ENCODE data around the gene CCZ1.
"Not testable (repeated sequence)": the region's sequence is repeated elsewhere in the genome, so short reads cannot be mapped to it uniquely, and the experiment has no call there.

Gene CCZ1

GRCh38 chr7:5869691-5870090 is 28.8 kb upstream of the CCZ1 start:
- no peak overlapping the region for H3K4me3 ChIP-seq
- no peak for DNase-seq (ENCODE audit: low spot score)

DNA sequence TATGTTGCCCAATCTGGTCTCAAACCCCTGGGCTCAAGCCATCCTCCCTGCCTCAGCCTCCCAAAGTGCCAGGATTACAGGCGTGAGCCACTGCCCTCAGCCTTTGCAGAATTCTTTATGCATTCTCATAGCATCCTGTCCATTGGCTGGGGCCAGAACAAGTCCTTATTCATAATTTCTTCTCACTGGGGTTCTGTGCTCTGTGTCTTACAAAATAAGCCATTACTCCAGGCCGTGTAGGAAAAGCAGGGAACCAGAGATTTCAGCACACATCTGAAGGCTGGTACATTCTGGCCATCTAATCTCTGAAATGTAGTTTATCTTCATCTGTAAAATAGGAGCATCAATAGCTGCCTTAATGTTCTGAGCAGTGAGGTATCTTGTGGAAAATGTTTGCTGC is 28.2 kb upstream of the CCZ1 start:
- no peak for TF ChIP-seq CTCF (IDR thresholded peaks at IDR 0.05)
- no peak overlapping the region for H3K27ac ChIP-seq
- no peak for DNase-seq (ENCODE audit: low spot score)
- H3K4me3 ChIP-seq: no peak overlapping the region

More at GRCh38 chr7:5869691-5870090, 28.8 kb upstream of the CCZ1 start:
- H3K27ac ChIP-seq: no peak overlapping the region
- no peak for TF ChIP-seq CTCF (IDR thresholded peaks at IDR 0.05)

- Histone ChIP-seq H3K27ac (no peak overlapping the region), H3K4me3 (no peak overlapping the region)
- no peak for TF ChIP-seq CTCF (IDR thresholded peaks at IDR 0.05)
- no peak for DNase-seq (ENCODE audit: low spot score)
Measured at GRCh38 chr7:5872326-5872725, 26.2 kb upstream of the CCZ1 start.

- H3K27ac ChIP-seq; H3K4me3 ChIP-seq; DNase-seq (ENCODE audit: low spot score): not testable (repeated sequence)
Measured at GRCh38 chr7:5879591-5879990, 18.9 kb upstream of the CCZ1 start.

DNA sequence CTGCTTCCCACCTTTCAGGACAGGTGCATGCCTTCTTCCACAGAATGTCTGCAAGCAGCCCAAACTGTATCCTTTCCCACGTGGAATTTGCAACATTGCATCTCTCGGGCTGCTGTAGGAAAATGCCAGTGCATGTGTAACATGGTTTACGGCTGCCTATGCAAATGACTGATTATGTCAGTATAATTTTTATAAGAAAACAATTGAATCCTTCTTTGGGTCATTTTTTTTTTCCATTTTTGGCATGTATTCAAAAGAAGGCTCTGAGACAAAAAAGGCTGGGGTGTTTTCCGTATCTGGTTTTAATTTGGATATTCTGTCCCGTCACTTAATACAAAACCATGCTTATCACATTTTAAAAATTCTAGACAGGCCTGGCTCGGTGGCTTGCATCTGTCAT is 18.4 kb upstream of the CCZ1 start:
- not testable (repeated sequence) for DNase-seq (ENCODE audit: low spot score); H3K4me3 ChIP-seq

GRCh38 chr7:5884431-5884830 is 14.1 kb upstream of the CCZ1 start:
- not testable (repeated sequence) for H3K4me3 ChIP-seq; DNase-seq (ENCODE audit: low spot score); H3K27ac ChIP-seq

More for the DNA sequence above, 18.4 kb upstream of the CCZ1 start:
- H3K27ac ChIP-seq: not testable (repeated sequence)

- not testable (repeated sequence) for H3K27ac ChIP-seq; H3K4me3 ChIP-seq; DNase-seq (ENCODE audit: low spot score)
Measured at GRCh38 chr7:5888021-5888420, 10.5 kb upstream of the CCZ1 start.

- H3K4me3 ChIP-seq; H3K27ac ChIP-seq; DNase-seq (ENCODE audit: low spot score): not testable (repeated sequence)
Measured at GRCh38 chr7:5890244-5890643, 8.3 kb upstream of the CCZ1 start.

DNA sequence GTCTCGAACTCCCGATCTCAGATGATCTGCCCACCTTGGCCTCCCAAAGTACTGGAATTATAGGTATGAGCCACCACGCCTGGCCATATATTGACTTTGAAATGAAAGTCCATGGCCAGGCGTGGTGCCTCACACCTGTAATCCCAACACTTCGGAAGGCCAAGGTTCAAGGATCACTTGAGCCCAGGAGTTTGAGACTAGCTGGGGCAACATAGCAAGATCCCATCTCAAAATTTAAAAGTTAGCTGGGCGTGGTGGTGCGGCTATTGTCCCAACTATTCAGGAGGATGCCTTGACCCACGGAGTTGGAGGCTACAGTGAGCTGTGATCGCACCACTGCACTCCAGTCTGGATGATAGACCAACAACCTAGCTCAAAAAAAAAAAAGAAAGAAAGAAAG is 6.0 kb upstream of the CCZ1 start:
- DNase-seq (ENCODE audit: low spot score): no peak
- H3K4me3 ChIP-seq: no peak overlapping the region
- no peak for TF ChIP-seq CTCF (IDR thresholded peaks at IDR 0.05)
- H3K27ac ChIP-seq: no peak overlapping the region

DNA sequence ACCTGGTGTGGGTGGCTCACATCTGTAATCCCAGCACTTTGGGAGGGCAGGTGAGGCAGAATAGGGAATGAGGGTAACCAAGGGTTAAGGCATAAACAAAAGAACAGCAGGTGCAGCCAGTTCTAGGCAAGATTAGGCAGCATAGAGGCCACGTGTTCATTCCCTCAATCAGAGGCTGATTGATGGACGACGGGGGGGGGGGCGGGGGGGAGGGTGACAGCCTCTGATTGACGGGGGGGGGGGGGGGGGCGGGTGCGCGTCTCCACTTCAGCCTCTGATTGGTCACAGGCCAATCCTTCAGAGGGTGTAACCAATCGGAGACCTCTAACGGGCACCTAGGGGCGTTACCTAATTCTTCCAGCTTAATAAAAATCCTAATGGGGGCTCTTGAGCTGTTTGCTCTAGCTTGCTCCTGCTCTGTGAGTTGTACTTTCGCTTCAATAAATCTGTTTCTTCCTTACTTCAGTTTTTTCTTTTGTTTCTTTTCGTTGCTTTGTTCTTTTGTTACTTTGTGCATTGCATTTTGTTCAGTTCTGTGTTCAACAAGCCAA is 1.1 kb upstream of the CCZ1 start:
- not testable (repeated sequence) for H3K27ac ChIP-seq; DNase-seq (ENCODE audit: low spot score); H3K4me3 ChIP-seq

GRCh38 chr7:5903002-5903401 is 4.5 kb downstream of the CCZ1 start:
- not testable (repeated sequence) for DNase-seq (ENCODE audit: low spot score); H3K4me3 ChIP-seq; H3K27ac ChIP-seq

DNA sequence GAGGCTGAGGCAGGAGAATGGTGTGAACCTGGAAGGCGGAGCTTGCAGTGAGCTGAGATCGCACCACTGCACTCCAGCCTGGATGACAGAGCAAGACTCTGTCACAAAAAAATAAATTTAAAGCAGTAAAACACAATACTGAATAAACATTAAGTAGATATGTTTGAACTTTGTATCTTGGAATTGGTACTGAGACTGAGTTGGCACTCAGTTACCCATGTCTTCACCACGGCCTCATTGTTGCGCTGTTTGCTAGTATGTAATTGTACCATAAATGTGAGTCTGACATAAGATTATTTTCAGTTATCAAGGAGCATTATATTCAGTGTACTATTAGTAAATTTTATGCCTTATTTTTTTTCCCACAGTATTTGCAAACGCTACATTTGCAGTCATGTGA is 6.2 kb downstream of the CCZ1 start:
- H3K27ac ChIP-seq; H3K4me3 ChIP-seq; DNase-seq (ENCODE audit: low spot score): not testable (repeated sequence)

DNA sequence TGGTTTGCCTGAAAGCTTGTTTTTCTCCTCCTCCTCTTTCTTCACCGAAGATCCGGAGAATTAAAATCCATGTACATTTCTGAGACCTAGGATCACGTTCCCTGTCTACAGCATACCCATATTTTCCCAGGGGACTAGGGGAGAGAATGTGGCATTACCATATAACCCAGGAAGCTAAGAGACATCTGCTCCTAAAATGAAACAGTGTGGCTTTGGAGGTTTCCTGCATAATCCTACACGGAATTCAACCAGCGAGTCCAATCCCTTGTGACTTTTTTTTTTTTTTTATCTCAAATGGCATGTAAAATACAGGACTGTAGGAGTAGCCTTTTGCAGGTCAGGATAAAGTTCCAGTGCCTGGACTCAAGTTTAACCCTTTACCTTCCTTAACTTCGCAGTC is 10.3 kb downstream of the CCZ1 start:
- not testable (repeated sequence) for H3K27ac ChIP-seq; H3K4me3 ChIP-seq; DNase-seq (ENCODE audit: low spot score)

GRCh38 chr7:5916529-5916928 is 18.0 kb downstream of the CCZ1 start:
- not testable (repeated sequence) for H3K27ac ChIP-seq; H3K4me3 ChIP-seq; DNase-seq (ENCODE audit: low spot score)

- DNase-seq (ENCODE audit: low spot score); H3K27ac ChIP-seq; H3K4me3 ChIP-seq: not testable (repeated sequence)
Measured at GRCh38 chr7:5924180-5924579, 25.6 kb downstream of the CCZ1 start.

Data from coronary artery (tissue), 2 donors.